Kidney epithelial cell (primary cell): ENCODE data around the gene RNF103. TPM values are rescaled to one million over a fixed set of nuclear protein-coding genes. Genes with fewer than 3 reads are reported as not detected.

ENCODE experiments used
- DNase-seq: peaks from one replicate; pipeline ENCODE4 v3.0.0-alpha.2; 2010; ENCODE audit warnings: low read depth
- H3K27me3 ChIP-seq: 2 replicates; pipeline ENCODE4 v1.6.0; 2011; ENCODE audit warnings: low read length; ENCODE audit not compliant: control insufficient read depth, insufficient read depth
- H3K36me3 ChIP-seq: 2 replicates; pipeline ENCODE4 v1.5.1; 2011; ENCODE audit warnings: low read length; ENCODE audit not compliant: control insufficient read depth, insufficient read depth
- H3K4me3 ChIP-seq: 2 replicates; pipeline ENCODE4 v1.5.1; 2011; ENCODE audit warnings: low read depth, mild to moderate bottlenecking, control low read depth, low read length
- CTCF ChIP-seq: IDR thresholded peaks from 2 replicates; pipeline ENCODE4 v1.5.1; 2011; ENCODE audit warnings: mild to moderate bottlenecking, moderate library complexity, low read length, control low read depth, inconsistent platforms; ENCODE audit not compliant: insufficient read depth, poor library complexity, severe bottlenecking
- total RNA-seq: library from RNA; depleted of rRNA; stranded (reverse); fragments of >200 nt; gene quantifications from 2 replicates; pipeline ENCODE4 v1.2.3, GENCODE V29; 2015

Gene RNF103
- total RNA-seq, 1 donor from 2014 or later: 20.6 TPM

- no peak for TF ChIP-seq CTCF
- H3K27me3 ChIP-seq: no peaks in the 10 kb centered on the region
- H3K36me3 ChIP-seq: no peaks in the 10 kb centered on the region
- H3K4me3 ChIP-seq: peak overlapping the region; percentile 70
- DNase-seq: no peak
These were observed 1.1 kb downstream of the RNF103 start for GRCh38 chr2:86622519-86623042.

GRCh38 chr2:86621280-86621943, 2.3 kb downstream of the RNF103 start:
- H3K4me3 ChIP-seq: peak overlapping the region; percentile 70
- no peaks in the 10 kb centered on the region for H3K27me3 ChIP-seq
- DNase-seq: no peak
- no peaks in the 10 kb centered on the region for H3K36me3 ChIP-seq
- no peak for TF ChIP-seq CTCF

- DNase-seq: no peak
- H3K4me3 ChIP-seq: no peak overlapping the region
- no peak for TF ChIP-seq CTCF
- no peaks in the 10 kb centered on the region for H3K27me3 ChIP-seq
- peaks cover 3% of the 10 kb centered on the region for H3K36me3 ChIP-seq
These were observed 5.9 kb downstream of the RNF103 start for GRCh38 chr2:86617738-86618137.

- Histone ChIP-seq H3K36me3 (peaks cover 3% of the 10 kb centered on the region), H3K27me3 (no peaks in the 10 kb centered on the region), H3K4me3 (no peak overlapping the region)
- TF ChIP-seq CTCF: no peak
- DNase-seq: no peak
These were observed 6.5 kb downstream of the RNF103 start for GRCh38 chr2:86617153-86617552.

- no peaks in the 10 kb centered on the region for H3K27me3 ChIP-seq
- no peak overlapping the region for H3K4me3 ChIP-seq
- peaks cover 3% of the 10 kb centered on the region for H3K36me3 ChIP-seq
- DNase-seq: no peak
- TF ChIP-seq CTCF: no peak
These were observed 7.2 kb downstream of the RNF103 start for GRCh38 chr2:86616502-86616901.

- peaks cover 3% of the 10 kb centered on the region for H3K36me3 ChIP-seq
- no peak for TF ChIP-seq CTCF
- no peak for DNase-seq
These were observed 8.1 kb downstream of the RNF103 start for GRCh38 chr2:86615596-86615995.

More at GRCh38 chr2:86615596-86615995, 8.1 kb downstream of the RNF103 start:
- no peaks in the 10 kb centered on the region for H3K27me3 ChIP-seq
- H3K4me3 ChIP-seq: no peak overlapping the region
